NCI-H2196 (cell line): ENCODE measurements around the gene KASH5.

Experiments used
- DNase-seq: peaks from one replicate; lab custom pipeline; 2025; ENCODE audit not compliant: unreplicated experiment; lab: John Stamatoyannopoulos, UW

KASH5 gene, protein sequence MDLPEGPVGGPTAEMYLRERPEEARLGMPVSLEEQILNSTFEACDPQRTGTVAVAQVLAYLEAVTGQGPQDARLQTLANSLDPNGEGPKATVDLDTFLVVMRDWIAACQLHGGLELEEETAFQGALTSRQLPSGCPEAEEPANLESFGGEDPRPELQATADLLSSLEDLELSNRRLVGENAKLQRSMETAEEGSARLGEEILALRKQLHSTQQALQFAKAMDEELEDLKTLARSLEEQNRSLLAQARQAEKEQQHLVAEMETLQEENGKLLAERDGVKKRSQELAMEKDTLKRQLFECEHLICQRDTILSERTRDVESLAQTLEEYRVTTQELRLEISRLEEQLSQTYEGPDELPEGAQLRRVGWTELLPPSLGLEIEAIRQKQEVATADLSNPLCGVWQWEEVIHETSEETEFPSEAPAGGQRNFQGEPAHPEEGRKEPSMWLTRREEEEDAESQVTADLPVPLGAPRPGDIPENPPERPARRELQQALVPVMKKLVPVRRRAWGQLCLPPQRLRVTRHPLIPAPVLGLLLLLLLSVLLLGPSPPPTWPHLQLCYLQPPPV

DNA sequence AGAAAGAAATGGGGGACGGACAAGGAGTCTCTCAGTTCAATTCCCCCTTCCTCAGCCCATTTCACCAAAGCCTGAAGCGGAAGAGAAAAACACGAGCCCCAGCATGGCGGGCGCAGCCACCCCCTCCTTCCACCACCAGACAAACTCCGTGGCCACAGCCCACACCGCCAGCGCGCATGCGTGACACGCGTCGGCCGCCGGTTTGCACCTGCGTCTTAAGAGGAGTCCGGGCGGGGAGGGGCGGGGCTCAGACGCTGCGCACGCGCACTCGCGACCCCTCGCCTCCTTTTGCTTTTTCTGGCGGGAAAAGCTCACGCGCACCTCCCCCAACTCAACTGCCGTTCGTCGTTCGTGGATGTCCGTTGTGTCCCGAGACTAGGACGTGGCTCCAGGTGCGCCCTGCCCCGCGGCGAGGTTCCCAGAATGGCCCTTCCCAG is at the start of gene KASH5:
Gene KASH5, plus strand, starts transcription at position 314 of the 437 bp plus-strand sequence. CDS start 2,635 bp downstream, outside the sequence.
- no peak for DNase-seq

DNA sequence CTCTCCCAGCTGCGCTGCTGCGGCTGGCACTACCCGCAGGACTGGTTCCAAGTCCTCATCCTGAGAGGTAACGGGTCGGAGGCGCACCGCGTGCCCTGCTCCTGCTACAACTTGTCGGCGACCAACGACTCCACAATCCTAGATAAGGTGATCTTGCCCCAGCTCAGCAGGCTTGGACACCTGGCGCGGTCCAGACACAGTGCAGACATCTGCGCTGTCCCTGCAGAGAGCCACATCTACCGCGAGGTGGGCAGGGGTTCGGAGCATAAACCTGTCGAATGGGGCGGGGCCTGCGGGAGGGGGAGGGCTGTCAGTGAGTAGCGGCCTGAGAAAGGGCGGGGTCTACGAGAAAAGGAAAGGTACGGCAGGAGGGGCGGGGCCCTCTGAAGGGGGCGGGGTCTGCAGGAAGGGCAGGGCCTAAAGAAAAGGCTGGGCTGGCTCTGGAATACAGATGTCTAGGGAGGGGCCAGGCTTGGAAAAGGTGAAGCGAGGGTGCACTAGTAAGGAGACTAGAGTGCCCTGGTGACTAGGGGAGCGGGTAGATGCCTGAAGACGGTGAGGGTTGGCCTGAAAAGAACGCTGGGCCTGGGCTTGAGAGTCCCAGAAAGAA is 49.3 kb upstream of the KASH5 start:
- DNase-seq, result peak; percentile 89

DNA sequence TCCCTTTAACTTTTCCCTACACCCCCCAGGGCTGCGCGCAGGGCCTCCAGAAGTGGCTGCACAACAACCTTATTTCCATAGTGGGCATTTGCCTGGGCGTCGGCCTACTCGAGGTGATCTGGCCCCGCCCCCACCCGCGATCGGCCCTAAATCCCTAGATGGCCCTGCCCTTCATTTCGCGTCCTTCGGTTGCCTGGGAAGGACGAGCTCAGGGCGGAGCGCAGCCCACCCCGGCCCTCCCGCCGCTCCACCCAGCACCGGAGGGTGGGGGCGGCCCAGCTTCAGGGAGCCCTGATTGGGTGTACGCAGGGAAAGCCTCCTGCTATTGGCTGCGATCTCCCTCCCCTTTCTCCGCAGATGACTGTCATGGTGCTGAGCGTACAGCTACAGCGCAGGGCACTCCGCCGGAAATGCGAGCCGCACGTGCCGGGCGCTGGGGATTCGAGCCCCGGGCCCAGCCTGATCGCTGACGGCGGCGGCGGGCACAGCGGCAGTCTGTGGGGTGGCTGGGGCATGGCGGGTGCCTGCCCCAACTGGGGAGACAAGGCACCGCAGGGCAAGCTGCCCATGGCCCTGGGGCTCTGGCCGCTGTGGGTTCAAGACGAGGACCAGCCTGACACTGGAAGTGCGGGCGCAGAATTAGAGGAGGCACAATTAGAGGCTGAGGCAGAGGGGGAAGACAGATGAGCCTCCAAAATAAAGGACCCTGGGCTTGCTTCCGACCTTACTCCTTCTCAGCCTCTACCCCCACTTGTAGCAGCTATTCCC is 48.6 kb upstream of the KASH5 start:
- peak; percentile 97 for DNase-seq

DNA sequence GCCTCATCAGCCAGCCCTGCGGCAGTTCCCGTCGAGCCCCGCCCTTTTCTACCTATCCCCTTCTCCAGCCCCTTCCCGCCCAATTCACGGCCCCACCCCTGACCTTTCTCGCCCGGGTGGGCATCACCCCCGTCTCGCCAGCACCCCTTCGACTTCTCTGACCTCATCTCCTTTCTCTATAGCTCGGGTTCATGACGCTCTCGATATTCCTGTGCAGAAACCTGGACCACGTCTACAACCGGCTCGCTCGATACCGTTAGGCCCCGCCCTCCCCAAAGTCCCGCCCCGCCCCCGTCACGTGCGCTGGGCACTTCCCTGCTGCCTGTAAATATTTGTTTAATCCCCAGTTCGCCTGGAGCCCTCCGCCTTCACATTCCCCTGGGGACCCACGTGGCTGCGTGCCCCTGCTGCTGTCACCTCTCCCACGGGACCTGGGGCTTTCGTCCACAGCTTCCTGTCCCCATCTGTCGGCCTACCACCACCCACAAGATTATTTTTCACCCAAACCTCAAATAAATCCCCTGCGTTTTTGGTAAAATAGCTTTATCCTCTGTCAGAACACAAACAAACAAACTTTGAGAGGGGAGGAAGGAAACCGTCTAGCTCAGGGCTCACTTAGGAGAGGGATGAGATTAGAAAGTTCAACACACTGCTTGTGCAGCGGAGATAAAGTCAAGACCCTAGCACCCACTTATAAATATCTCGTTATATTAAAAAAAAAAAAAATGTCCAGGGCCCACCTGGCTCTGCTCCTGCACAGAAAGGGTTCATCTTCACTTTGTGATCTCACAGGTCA is 47.8 kb upstream of the KASH5 start:
- DNase-seq, result peak; percentile 84

DNA sequence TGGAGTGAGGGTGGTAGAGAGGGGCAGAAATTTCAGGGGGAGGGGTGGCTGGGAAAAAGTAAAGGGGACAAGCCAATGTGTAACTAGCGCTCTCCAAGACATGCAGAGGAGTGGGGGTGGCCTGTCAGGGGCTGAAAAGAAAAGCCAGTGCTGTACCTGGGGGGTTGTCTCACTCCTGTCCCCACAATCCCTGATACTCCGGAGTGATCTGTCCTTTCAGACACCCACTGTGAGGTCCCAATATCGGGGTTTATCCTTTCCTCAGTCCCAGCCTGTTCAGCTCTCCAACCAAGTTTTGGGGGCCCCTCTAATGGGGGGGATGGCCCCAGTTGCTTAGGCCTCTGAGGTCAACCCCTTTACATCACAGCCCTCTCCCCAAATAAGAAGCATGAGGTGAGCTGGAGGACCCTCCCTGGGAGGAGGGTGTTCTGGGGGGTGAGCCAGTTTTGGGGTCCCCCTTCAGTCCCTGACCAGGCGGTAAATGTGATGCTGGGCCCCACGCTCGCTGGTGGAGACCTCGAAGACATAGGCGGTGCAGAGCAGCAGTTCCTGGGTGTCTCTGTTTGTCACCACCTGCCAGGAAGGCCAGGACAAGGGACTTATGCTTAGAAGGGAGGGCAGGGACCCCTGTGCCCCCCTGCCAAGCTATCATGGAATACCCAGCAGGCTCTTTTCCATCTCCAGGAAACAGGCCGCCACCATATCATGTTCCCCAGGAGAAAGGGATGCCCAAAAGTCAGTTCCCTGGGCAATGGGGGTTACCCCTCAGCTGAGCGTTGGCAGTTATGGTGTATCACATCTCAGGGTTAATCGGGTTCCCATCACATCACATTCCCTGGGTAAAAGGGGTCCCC is 47.0 kb upstream of the KASH5 start:
- DNase-seq, result no peak

DNA sequence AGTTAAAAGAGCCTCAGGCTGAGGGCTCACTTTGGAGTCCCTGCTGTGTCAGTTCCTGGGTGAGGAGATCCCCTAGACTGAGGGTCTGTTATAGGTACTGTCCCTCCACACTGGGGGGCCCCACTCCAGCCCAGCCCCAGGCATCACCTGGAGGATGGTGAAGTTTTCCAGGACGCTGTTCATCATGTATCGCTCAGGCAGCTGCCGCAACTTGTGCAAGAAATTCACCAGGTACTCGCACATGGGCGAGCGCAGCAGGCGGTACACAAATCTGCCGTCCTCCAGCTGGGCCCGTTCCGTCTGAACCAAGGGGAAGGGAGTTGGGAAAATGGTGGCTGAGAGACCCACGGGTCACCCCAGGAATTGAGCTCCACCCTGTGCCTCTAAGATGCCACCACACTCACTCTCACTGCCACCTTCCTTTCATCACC is 45.7 kb upstream of the KASH5 start:
- DNase-seq, result no peak

DNA sequence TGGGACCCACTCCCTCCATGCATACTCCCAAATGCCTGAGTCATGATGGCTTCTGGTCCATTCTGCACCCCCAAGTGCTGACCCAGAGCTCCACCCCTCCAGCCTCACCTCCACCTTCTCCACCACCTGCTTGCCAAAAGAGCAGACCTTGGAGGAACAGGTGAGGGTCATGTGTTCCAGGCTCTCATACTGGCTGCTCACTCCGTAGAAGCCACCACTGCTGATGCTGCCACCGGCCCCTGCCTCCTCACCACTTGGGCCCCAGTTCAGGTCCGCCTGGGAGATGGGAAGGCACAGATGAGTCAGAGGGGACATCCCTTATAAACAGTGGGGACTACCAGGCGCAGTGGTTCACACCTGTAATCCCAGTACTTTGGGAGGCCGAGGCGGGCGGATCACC is 44.9 kb upstream of the KASH5 start:
- DNase-seq, result no peak

DNA sequence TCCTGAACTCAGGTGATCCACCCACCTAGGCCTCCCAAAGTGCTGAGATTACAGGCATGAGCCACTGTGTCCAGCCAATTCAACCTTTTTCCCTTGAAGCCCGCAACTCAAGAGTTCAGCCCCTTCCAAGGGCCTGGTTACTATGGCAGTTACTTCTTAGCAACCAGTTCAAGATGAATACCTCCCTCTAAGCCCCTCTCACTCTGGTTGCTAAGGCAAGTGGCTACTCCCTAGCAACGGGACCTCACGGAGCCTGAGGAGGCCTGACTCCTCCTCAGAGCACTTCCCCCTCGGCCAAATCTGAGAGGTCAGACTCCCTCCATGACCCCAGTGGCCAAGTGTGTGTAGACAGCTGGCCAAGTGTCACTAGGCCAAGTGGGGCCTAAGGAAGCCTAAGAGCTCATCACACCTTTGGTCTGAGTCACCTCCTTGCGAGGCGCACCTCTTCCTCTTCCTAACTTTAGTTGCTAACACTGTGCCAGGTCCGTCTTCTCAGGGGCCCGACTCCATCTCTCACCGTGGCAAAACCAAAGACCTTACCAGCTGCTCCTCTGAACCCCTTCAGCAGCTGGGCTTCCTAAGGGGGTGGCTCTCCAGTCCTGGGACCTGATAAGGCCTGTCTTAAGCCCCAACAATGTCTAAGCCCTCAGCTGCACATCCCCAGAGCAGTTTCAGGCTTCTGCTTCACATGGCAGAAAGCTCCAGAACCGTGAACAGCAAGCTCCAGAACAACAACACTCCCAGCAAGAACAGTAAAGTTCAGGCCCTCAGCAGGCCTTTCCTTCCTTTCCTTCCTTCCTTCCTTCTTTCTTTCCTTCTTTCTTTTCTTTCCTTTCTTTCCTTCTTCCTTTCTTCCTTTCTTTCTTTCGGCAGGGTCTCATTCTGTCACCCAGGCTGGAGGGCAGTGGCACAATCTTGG is 43.3 kb upstream of the KASH5 start:
- no peak for DNase-seq

DNA sequence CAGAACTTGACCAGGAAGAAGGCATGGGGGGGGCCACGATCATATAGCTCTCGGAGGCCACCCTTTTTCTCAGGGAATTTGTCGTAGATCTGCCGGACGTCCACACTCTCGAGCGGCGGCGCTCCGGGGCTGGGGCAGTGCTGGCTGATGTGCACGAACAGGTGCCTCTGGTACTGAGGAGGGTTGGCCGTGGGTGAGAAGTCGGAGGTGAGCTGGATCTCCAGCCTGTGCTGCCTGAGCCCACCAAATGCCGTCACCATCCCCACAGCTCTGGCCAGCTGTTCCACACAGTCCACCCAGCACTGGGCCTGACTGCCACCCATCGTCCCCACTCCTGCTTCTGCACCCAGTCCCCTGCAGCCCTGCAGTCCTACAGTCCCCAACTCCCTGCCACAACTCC is 40.9 kb upstream of the KASH5 start:
- DNase-seq, result no peak

DNA sequence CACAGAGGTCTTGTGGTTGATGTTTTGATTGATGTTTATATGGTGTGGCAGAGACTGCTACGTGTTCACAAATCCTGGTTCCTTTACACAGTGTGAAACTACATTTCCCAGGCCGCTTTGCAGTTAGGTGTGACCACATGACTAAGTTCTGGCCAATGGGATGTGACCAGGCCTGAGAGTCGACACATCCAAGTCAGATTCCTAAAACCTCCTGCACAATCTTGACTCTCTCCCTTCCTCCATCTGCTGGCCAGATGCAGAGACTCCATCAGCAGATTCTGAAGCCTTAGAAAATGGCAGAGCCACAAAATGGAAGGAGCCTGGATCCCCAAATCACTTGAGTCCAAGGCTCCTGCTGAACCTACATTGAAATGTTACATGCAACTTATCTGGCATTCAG is 40.2 kb upstream of the KASH5 start:
- DNase-seq, result peak; percentile 56

DNA sequence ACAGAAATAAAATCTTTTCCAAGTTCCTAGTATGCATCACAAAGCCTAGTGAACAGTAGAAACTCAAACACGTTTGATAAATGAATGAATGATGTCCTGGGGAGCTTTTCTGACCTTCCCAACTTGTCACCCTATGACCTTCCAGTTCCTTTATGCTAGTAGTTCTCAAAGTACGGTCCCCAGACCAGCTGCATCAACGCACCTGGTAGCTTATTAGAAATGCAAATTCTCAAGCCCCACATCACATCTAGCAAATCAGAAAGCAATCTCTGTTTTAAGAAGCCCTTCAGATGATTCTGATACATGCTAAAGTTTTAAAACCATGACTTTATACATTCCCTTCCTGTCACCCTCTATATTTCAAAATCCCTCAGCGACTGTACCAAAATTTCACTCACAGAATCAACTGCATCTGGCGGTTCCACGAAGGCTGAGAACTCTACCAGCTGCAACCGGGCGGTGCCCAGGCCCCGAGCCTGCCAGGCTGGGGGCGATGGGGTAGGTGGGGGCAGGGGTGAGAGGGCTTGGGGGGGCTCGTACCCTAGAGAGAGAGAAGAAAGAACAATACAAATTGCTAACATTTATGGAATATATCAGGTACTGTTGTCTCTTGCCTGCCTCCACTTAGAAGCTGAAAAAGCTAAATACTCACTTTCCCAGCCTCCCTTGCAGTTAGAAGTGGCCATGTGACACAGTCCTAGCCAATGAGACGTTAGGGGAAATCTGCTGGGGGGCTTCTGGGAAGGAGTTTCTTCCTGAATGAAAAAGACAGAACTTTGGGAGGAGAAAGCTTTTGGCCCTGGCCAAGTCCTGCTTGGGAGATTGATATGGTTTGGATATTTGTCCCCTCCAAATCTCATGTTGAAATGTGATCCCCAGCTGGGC is 39.5 kb upstream of the KASH5 start:
- no peak for DNase-seq

DNA sequence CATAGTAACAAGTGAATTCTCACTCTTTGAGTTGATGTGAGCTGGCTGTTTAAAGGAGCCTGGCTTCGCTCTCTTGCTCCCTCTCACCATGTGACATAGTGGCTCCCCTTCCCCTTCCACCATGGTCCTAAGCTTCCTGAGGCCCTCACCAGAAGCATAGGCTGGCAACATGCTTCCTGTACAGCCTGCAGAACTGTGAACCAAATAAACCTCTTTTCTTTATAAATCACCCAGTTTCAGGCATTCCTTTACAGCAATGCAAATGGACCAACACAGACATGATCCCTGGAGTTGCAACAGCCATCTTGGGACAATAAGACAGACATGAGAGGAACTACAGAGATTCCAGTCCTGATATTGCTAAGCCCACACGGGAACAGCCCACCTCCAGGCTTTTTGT is 38.5 kb upstream of the KASH5 start:
- DNase-seq, result no peak

DNA sequence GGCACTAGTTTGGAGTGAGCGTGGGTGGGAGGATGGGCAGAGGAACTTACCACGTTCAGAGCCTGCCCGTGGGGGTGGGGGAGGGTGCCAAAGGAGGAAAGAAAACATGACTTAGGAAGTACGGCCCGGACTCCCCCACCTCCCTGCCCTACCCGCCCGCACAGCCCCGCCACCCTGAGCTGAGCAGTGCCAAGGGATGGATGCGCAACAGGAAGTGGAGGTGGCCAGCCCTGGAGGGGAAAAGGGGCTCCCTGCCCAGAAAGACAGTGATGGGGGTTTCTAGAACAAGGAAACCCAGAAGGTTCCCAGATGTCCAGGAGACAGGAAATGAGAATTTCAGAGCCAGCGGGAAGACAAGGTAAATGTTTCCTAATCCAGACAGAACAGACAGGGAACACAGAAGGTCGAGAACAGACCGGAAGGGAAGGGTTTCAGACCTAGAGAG is 32.1 kb upstream of the KASH5 start:
- DNase-seq, result no peak

DNA sequence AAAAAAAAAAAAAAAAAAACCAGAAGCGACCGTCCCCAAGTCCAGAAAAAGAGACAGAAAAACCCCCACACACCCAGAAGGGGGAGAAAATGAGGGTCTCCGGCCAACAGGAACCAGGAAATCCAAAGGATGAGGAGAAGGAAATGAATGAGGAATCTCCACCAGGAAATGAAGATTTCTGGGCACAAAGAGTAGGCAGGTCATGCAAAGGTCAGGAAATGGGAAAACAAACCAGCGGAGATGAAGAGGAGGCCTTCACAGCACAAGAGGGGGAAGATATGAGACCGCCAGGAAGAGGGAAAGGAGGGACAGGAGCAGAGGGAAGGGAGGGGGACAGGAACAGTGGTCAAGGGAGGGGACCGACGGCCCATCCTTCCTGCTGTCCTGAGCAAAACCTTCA is 31.7 kb upstream of the KASH5 start:
- no peak for DNase-seq

DNA sequence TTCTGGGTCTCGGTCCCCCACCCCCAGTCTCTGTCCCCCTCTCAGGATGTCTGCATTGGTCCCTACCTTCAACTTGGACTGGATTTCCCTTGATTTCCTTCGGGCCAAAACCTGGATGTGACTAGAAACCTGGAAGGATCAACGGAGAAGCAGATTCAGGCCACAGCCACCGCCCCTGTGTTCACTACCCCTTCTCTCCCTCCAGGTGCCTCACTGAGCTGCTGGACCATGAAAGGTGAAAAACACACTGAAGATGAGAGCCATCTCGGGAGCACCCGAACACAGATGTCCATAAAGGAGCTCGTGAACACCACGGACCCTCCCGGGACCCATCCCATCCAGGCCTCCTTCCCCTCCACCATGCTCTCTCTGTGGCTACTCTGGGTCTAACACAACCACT is 30.9 kb upstream of the KASH5 start:
- no peak for DNase-seq

DNA sequence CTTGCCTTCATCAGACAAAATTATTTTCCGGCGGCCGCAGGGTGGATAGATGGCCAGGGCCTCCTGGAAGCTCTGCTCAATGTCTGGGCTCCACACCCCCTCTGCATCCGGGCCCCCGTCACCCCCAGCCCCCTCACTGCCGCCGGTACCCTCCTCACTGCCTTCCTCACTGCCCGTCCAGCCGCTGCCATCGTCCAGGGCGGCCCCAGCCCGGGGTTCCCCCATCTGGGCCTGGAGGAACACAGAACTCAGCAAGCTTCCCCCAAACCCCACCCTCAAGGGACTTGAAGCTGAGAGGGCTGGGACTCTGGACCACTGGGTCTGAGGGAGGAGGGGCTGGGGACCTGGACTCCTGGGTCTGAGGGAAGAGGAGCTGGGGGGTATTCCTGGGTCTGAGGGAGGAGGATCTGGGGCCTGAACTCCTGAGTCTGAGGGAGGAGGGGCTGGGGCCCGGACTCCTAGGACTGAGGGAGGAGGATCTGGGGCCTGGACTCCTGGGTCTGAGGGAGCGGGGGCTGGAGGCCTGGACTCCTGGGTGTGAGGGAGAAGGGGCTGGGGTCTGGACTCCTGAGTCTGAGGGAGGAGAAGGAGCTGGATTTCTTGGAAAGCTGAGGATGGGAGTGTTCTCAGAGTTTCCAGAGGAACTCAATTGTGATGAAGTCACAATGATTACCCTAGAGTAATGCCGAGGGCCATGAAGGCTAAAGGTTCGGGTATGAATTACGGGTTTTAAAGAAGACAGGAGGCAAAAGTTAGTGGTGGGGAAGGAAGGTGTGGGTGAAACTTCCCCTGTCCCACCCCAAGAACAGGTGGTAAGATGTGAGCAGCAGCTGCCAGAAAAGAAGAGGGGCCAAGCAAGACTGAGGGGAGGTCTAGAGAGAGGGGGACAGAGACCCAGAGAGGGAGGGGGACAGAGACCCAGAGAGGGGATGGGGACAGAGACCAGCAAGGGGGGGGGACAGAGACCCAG is 27.9 kb upstream of the KASH5 start:
- DNase-seq, result no peak
